GM21515 (cell line): ENCODE measurements around the gene GYG1.
A peak's percentile ranks its signal among the peaks of the same experiment; 100 is the strongest.

Experiments
- ATAC-seq: cut with Tn5 transposase; IDR thresholded peaks from one replicate; pipeline ENCODE4 v1.9.1; 2021; ENCODE audit not compliant: unreplicated experiment

Gene GYG1

GRCh38 chr3:148991219-148992026 lies at the start of gene GYG1:
Gene GYG1 (plus strand): TSS chr3:148991540. CDS start chr3:148991641, 101 bp downstream.
- peak; percentile 89 for ATAC-seq

GRCh38 chr3:148943506-148944205 lies 47.7 kb upstream of the GYG1 start:
- ATAC-seq, result peak; percentile 97

- ATAC-seq, result no peak
Measured at GRCh38 chr3:148945116-148945515, 46.2 kb upstream of the GYG1 start.

- ATAC-seq, result no peak
Measured at GRCh38 chr3:148948913-148949657, 42.3 kb upstream of the GYG1 start.

GRCh38 chr3:148950806-148951205 lies 40.5 kb upstream of the GYG1 start:
- ATAC-seq, result no peak

GRCh38 chr3:148951599-148952361 lies 39.6 kb upstream of the GYG1 start:
- ATAC-seq, result no peak

- ATAC-seq, result no peak
Measured at GRCh38 chr3:148953094-148953493, 38.2 kb upstream of the GYG1 start.

- ATAC-seq, result no peak
Measured at GRCh38 chr3:148954981-148955380, 36.4 kb upstream of the GYG1 start.

- no peak for ATAC-seq
Measured at GRCh38 chr3:148955544-148956346, 35.6 kb upstream of the GYG1 start.

GRCh38 chr3:148957586-148957985 lies 33.8 kb upstream of the GYG1 start:
- peak; percentile 55 for ATAC-seq

- no peak for ATAC-seq
Measured at GRCh38 chr3:148958696-148959095, 32.6 kb upstream of the GYG1 start.

- ATAC-seq, result no peak
Measured at GRCh38 chr3:148962513-148962912, 28.8 kb upstream of the GYG1 start.

- no peak for ATAC-seq
Measured at GRCh38 chr3:148964809-148965208, 26.5 kb upstream of the GYG1 start.

- ATAC-seq, result no peak
Measured at GRCh38 chr3:148968321-148968720, 23.0 kb upstream of the GYG1 start.

GRCh38 chr3:148970271-148970670 lies 21.1 kb upstream of the GYG1 start:
- no peak for ATAC-seq

- ATAC-seq, result no peak
Measured at GRCh38 chr3:148971401-148972163, 19.8 kb upstream of the GYG1 start.

GRCh38 chr3:148974726-148975125 lies 16.6 kb upstream of the GYG1 start:
- peak; percentile 59 for ATAC-seq

GRCh38 chr3:148975248-148975647 lies 16.1 kb upstream of the GYG1 start:
- no peak for ATAC-seq

- no peak for ATAC-seq
Measured at GRCh38 chr3:148975696-148976095, 15.6 kb upstream of the GYG1 start.
